A673 (cell line): ENCODE results near the gene SLC30A4. TPM values are rescaled to one million over a fixed set of nuclear protein-coding genes. Genes with fewer than 3 reads are reported as not detected.

ENCODE experiments used
- BruUV-seq: library from RNA; stranded (reverse); fragments of 400-500 nt; replicated peaks from 2 replicates; lab custom pipeline; 2021; lab: Mats Ljungman, UMichigan
- CTCF ChIA-PET: fragments of 300-600 bp; sonication (Branson Sonifier 250); formaldehyde crosslinking; loops from one replicate; lab custom pipeline; 2022; ENCODE audit warnings: antibody characterized with exemption; lab: Charles Lee
- POLR2A ChIA-PET: fragments of 300-600 bp; sonication (Branson Sonifier 250); formaldehyde crosslinking; loops from one replicate; lab custom pipeline; 2022; ENCODE audit warnings: antibody characterized with exemption; ENCODE audit not compliant: low non-redundant PET; lab: Charles Lee
- DNase-seq: peaks from one replicate; pipeline ENCODE4 v3.0.0-alpha.2; 2015; ENCODE audit warnings: low spot score
- H3K27ac ChIP-seq: fragments of 200-600 bp; sonication (generic); 2 replicates; pipeline ENCODE4 v1.5.1; 2016; ENCODE audit warnings: mixed run types, low read depth, mild to moderate bottlenecking, mixed read lengths, antibody characterized with exemption, low read length; ENCODE audit not compliant: poor library complexity, severe bottlenecking
- H3K27me3 ChIP-seq: fragments of 200-600 bp; sonication (generic); replicated peaks from 2 replicates; pipeline ENCODE4 v1.6.1; 2017; ENCODE audit warnings: mixed run types, low read depth, mild to moderate bottlenecking, mixed read lengths, antibody characterized with exemption, low read length; ENCODE audit not compliant: insufficient read depth, poor library complexity
- H3K36me3 ChIP-seq: fragments of 200-600 bp; sonication (generic); 2 replicates; pipeline ENCODE4 v1.6.1; 2016; ENCODE audit warnings: mixed run types, mild to moderate bottlenecking, mixed read lengths, antibody characterized with exemption, low read length; ENCODE audit not compliant: insufficient read depth, poor library complexity, severe bottlenecking
- H3K4me1 ChIP-seq: fragments of 200-600 bp; sonication (generic); 2 replicates; pipeline ENCODE4 v1.6.1; 2017; ENCODE audit warnings: mixed run types, mild to moderate bottlenecking, mixed read lengths, antibody characterized with exemption, low read length; ENCODE audit not compliant: insufficient read depth, poor library complexity, severe bottlenecking
- H3K4me3 ChIP-seq: fragments of 200-600 bp; sonication (generic); 2 replicates; pipeline ENCODE4 v1.5.1; 2016; ENCODE audit warnings: low read depth, mixed run types, mild to moderate bottlenecking, mixed read lengths, low read length; ENCODE audit not compliant: poor library complexity, severe bottlenecking
- H3K9me3 ChIP-seq: fragments of 200-600 bp; sonication (generic); 2 replicates; pipeline ENCODE4 v1.6.1; 2016; ENCODE audit warnings: mixed run types, low read depth, mild to moderate bottlenecking, mixed read lengths, antibody characterized with exemption, low read length; ENCODE audit not compliant: poor library complexity, severe bottlenecking
- EZH2 ChIP-seq: fragments of 200-600 bp; sonication (generic); IDR thresholded peaks from 2 replicates; pipeline ENCODE4 v1.6.1; 2017; ENCODE audit warnings: borderline replicate concordance, low read depth, mild to moderate bottlenecking, mixed read lengths, antibody characterized with exemption, low read length; ENCODE audit not compliant: poor library complexity, severe bottlenecking
- intact Hi-C: fragments of 100-400 bp; cut with micrococcal nuclease; formaldehyde crosslinking; loops from one replicate; pipeline ENCODE4 v1.10.0; 2022; ENCODE audit not compliant: unreplicated experiment
- total RNA-seq: library from RNA; stranded (reverse); gene quantifications from 2 replicates; pipeline ENCODE4 v1.2.3, GENCODE V29; 2021
- TF ChIP-seq, protein P1 (sequence below): fragments of 300-800, 200-600 bp; sonication (generic); conservative IDR thresholded peaks from 2 replicates; pipeline ENCODE4 v1.5.1; 2017; ENCODE audit warnings: low read depth, mild to moderate bottlenecking, antibody characterized with exemption, low read length, moderate library complexity, mixed read lengths

Gene SLC30A4
- total RNA-seq, 1 experiment from 2014 or later: 1.1 TPM

DNA sequence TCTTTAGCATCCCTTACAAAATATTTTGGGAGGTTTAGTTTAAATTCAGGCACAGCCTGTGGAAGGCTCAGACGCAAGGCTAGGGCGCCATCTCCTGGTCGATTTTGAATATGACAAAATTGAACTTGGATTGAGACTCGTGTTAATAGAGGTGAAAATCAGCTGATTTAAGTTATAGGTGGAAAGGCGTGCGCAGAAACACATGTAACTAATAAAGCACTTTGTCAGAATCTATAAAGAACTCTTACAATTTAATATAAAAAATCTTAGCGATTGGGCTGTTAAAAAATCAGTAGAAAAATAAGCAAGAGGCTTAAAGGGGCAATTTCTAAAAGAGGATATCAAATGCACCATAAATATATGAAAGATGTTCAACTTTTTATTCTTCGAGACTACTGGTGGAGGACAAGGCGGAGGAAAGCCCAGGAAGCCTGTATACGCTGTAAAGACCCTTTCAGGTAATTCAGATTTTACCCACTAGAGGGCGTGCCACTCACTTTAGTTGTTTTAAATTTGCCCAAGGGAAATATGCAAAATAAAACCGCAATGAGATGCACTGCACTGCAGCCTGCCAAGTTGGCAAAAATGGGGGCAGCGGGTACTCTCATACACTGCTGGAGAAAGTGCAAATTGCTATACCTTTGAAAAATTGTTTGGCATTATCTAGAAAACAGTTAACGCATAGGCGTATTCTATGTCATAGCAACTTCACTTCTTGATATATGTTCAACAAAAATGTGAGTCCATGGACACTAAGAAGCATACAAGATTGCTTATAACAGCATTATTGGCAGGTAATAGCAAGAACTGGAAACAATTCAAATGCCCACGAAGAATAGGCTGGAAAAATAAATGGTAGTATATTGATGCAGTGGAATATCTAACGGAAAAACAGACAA lies 64.7 kb downstream of the SLC30A4 start:
- CTCF ChIA-PET: interaction anchor here (0.6 to 1.8 kb wide), 9 partner anchors 15 to 316 kb away, joined by 3 to 8 read pairs (median 3); partner anchors contain the start of gene BLOC1S6
- BruUV-seq: no TSS peak
- H3K9me3 ChIP-seq: no peaks in the 10 kb centered on the region
- peak overlapping the region; percentile 60 for H3K27ac ChIP-seq
- no peaks in the 10 kb centered on the region for H3K36me3 ChIP-seq
- peak; percentile 93 for DNase-seq
- POLR2A ChIA-PET: no interaction called here
- no peaks in the 10 kb centered on the region for H3K27me3 ChIP-seq
- H3K4me1 ChIP-seq: peaks cover 8% of the 10 kb centered on the region
- TF ChIP-seq, protein P1, sequence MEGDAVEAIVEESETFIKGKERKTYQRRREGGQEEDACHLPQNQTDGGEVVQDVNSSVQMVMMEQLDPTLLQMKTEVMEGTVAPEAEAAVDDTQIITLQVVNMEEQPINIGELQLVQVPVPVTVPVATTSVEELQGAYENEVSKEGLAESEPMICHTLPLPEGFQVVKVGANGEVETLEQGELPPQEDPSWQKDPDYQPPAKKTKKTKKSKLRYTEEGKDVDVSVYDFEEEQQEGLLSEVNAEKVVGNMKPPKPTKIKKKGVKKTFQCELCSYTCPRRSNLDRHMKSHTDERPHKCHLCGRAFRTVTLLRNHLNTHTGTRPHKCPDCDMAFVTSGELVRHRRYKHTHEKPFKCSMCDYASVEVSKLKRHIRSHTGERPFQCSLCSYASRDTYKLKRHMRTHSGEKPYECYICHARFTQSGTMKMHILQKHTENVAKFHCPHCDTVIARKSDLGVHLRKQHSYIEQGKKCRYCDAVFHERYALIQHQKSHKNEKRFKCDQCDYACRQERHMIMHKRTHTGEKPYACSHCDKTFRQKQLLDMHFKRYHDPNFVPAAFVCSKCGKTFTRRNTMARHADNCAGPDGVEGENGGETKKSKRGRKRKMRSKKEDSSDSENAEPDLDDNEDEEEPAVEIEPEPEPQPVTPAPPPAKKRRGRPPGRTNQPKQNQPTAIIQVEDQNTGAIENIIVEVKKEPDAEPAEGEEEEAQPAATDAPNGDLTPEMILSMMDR: peak; percentile 72
- no peak for TF ChIP-seq EZH2
- peak overlapping the region; percentile 47 for H3K4me3 ChIP-seq
- intact Hi-C loops: loop anchor here (1.0 to 5.0 kb wide), 6 partner anchors 28 to 291 kb away; no protein-coding TSS in a partner anchor

DNA sequence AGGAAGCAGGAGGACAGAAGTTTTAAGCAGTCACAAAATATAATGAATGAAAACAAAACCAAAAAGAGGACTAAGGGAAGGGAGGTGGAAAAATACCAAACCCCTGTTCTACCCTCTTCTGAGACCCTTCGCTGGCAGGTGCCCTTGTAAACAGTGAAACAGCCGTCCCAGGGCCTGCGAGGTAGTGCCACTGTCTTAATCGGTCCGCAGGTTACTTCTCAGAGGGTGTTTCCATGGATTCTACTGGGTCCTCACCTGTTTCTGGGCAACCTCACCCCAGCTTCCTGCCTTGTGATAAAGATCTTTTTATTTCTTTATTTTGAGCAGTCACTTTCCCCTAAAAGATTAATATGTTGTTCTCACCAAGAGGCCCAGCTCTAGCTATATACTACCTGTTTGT lies 65.3 kb downstream of the SLC30A4 start:
- Histone ChIP-seq H3K4me3 (peak overlapping the region; percentile 47), H3K27me3 (no peaks in the 10 kb centered on the region), H3K4me1 (peaks cover 8% of the 10 kb centered on the region), H3K9me3 (no peaks in the 10 kb centered on the region), H3K27ac (no peak overlapping the region), H3K36me3 (no peaks in the 10 kb centered on the region)
- no TSS peak for BruUV-seq
- TF ChIP-seq, protein P1: no peak
- no peak for TF ChIP-seq EZH2
- DNase-seq: no peak
- intact Hi-C loops: loop anchor here (1.0 to 5.0 kb wide), 4 partner anchors 27 to 290 kb away; no protein-coding TSS in a partner anchor
- POLR2A ChIA-PET: no interaction called here
- CTCF ChIA-PET: interaction anchor here (0.6 to 1.8 kb wide), 4 partner anchors 26 to 315 kb away, joined by 3 to 8 read pairs (median 5); no protein-coding TSS in a partner anchor

DNA sequence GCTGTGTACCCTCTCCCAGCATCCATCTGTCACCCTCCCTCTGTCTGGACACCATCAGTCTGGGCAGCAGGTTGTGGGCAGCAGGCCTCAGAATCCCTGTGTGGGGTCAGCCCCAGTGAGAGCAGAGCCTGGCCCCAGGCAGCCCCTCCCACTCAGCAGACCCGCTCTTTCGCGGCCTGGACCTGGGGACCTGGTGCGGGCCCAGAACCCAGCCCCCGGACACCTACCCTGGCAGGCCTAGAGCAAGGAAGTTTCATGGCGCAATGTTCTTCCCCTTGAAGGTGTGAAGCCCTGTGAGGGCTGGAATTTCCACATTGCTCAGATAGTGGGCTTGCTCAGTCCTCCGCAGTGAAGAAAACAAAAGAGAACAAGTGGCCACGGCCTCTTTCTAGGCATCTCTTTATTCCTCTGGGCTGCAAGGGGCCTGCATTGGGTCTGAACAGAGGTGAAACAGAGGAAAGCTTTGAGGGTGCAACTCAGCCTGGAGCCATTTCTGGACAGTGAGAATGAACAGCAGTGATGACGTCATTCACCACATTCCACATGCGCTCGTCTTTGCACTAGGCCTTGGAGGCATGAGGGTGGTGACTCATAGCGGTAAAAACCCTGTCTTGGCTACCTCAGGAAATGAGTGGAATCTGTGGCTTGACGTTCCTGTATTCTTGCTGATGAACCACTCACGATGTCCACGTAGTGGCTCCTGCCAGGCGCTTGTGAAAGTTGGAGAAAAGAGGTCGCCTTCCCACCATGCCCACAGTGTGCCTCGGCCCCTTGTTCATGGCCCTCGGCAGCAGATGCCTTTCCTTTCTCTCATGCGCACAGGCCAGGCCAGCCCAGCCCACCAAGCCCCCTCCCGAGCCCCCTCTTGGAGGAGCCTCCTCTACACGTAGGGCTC lies 66.1 kb downstream of the SLC30A4 start:
- peak; percentile 79 for DNase-seq
- no peaks in the 10 kb centered on the region for H3K9me3 ChIP-seq
- TF ChIP-seq, protein P1: no peak
- TF ChIP-seq EZH2: no peak
- intact Hi-C loops: loop anchor here (1.0 to 5.0 kb wide), 4 partner anchors 26 to 289 kb away; no protein-coding TSS in a partner anchor
- BruUV-seq: no TSS peak
- H3K27ac ChIP-seq: no peak overlapping the region
- POLR2A ChIA-PET: no interaction called here
- H3K4me3 ChIP-seq: no peak overlapping the region
- CTCF ChIA-PET: interaction anchor here (0.7 to 1.6 kb wide), 3 partner anchors 26 to 293 kb away, joined by 3 to 8 read pairs (median 3); no protein-coding TSS in a partner anchor
- no peaks in the 10 kb centered on the region for H3K27me3 ChIP-seq
- H3K36me3 ChIP-seq: no peaks in the 10 kb centered on the region
- peaks cover 8% of the 10 kb centered on the region for H3K4me1 ChIP-seq
